ENCODE data around the gene TEAD2.

GRCh38 chr19:49374665-49375434 is 12.6 kb upstream of the TEAD2 start:
- TF ChIP-seq RFX5 (IDR thresholded peaks at IDR 0.05; ENCODE audit: low read depth, low read length), result no peak
- no peak for TF ChIP-seq CTCF (IDR thresholded peaks at IDR 0.05 in 2 of 3, conservative IDR thresholded peaks at IDR 0.05 in 1 of 3; ENCODE audit: control insufficient read depth in 2 of 3, extremely low read depth in 1 of 3, insufficient read depth in 1 of 3, low read depth in 3 of 3, low read length in 3 of 3)
- no peak for TF ChIP-seq ZBED1 (IDR thresholded peaks at IDR 0.05; ENCODE audit: borderline replicate concordance)
- no peak for TF ChIP-seq GABPA (IDR thresholded peaks at IDR 0.05; ENCODE audit: low read depth)
- no peak for TF ChIP-seq CHD2 (IDR thresholded peaks at IDR 0.05; ENCODE audit: borderline replicate concordance, low read depth, low read length)
- TF ChIP-seq KDM1A (IDR thresholded peaks at IDR 0.05; ENCODE audit: borderline replicate concordance), result no peak
- TF ChIP-seq POLR2A (IDR thresholded peaks at IDR 0.05; ENCODE audit: low read depth, low read length), result no peak
- no peak for TF ChIP-seq ASH2L (IDR thresholded peaks at IDR 0.05; ENCODE audit: borderline replicate concordance, low read depth)
